Measurements from ENCODE around the gene EFR3B.

EFR3B gene

GRCh38 chr2:25062511-25062917 is 20.6 kb downstream of the EFR3B start:
- POLR2A ChIA-PET = no interaction called here
- TF ChIP-seq ZNF138 (tag by site-specific recombination; IDR thresholded peaks at IDR 0.05; ENCODE audit: borderline replicate concordance) = no peak
- no peak for TF ChIP-seq ZNF19 (tag by site-specific recombination; IDR thresholded peaks at IDR 0.05; ENCODE audit: low read depth)
- no peak for TF ChIP-seq ZNF747 (tag by site-specific recombination; IDR thresholded peaks at IDR 0.05)
- TF ChIP-seq OVOL3 (tag by site-specific recombination; IDR thresholded peaks at IDR 0.05) = no peak
- TF ChIP-seq ZNF202 (tag by site-specific recombination; IDR thresholded peaks at IDR 0.05; ENCODE audit: borderline replicate concordance) = no peak
- TF ChIP-seq ZNF529 (tag by site-specific recombination; IDR thresholded peaks at IDR 0.05; ENCODE audit: insufficient replicate concordance) = no peak
- TF ChIP-seq ZNF639 (tag by site-specific recombination; IDR thresholded peaks at IDR 0.05) = no peak
- no peak for TF ChIP-seq ZSCAN5A (tag by site-specific recombination; IDR thresholded peaks at IDR 0.05)
- TF ChIP-seq ZBTB1 (tag by site-specific recombination; IDR thresholded peaks at IDR 0.05) = no peak
- no peak for TF ChIP-seq ZNF280C (tag by site-specific recombination; IDR thresholded peaks at IDR 0.05)
- no peak for TF ChIP-seq SCRT1 (tag by site-specific recombination; IDR thresholded peaks at IDR 0.05; ENCODE audit: borderline replicate concordance)
- TF ChIP-seq ZNF596 (tag by site-specific recombination; IDR thresholded peaks at IDR 0.05) = no peak
- no peak for TF ChIP-seq ZNF2 (tag by site-specific recombination; IDR thresholded peaks at IDR 0.05)
- no peak for TF ChIP-seq GFI1B (tag by site-specific recombination; IDR thresholded peaks at IDR 0.05)
- TF ChIP-seq MEIS1 (CRISPR knock-in tag; IDR thresholded peaks at IDR 0.05; ENCODE audit: borderline replicate concordance) = no peak
- no peak for TF ChIP-seq ZBTB48 (tag by site-specific recombination; IDR thresholded peaks at IDR 0.05)

GRCh38 chr2:25063876-25064660 is 22.2 kb downstream of the EFR3B start:
- ChIA-PET CTCF (interaction anchor here (0.6 to 2.3 kb wide), 5 partner anchors 12 to 89 kb away, joined by 3 to 8 read pairs (median 4); partner anchors contain the start of gene EFR3B), POLR2A (interaction anchor here (1.0 to 1.4 kb wide), 2 partner anchors 9 to 15 kb away, joined by 4 read pairs; no protein-coding TSS in a partner anchor)
- Histone ChIP-seq H3K4me1 (ENCODE audit: control insufficient read depth, insufficient read depth, low read length) (no peaks in the 10 kb centered on the region), H3K9me3 (ENCODE audit: control insufficient read depth, insufficient read depth, low read depth, low read length) (no peaks in the 10 kb centered on the region), H3K27ac (ENCODE audit: extremely low read depth, low read depth, low read length) (no peak overlapping the region), H3K36me3 (ENCODE audit: control insufficient read depth in 2 of 2, insufficient read depth in 1 of 2, low read length in 2 of 2) (no peaks in the 10 kb centered on the region), H3K4me3 (ENCODE audit: low read depth, low read length) (no peak overlapping the region)
- TF ChIP-seq ZSCAN4 (tag by site-specific recombination; IDR thresholded peaks at IDR 0.05) = no peak
- no peak for TF ChIP-seq PRDM6 (tag by site-specific recombination; IDR thresholded peaks at IDR 0.05)
- no peak for TF ChIP-seq TRIM28 (IDR thresholded peaks at IDR 0.05; ENCODE audit: borderline replicate concordance, low read length)
- no peak for TF ChIP-seq WT1 (tag by site-specific recombination; IDR thresholded peaks at IDR 0.05)
- no peak for TF ChIP-seq ZBTB49 (tag by site-specific recombination; IDR thresholded peaks at IDR 0.05; ENCODE audit: low read depth)

More at GRCh38 chr2:25062511-25062917, 20.6 kb downstream of the EFR3B start:
- CTCF ChIA-PET = no interaction called here
- H3K9me3 ChIP-seq (ENCODE audit: control insufficient read depth, insufficient read depth, low read depth, low read length) = no peaks in the 10 kb centered on the region
- H3K27ac ChIP-seq (ENCODE audit: extremely low read depth, low read depth, low read length) = no peak overlapping the region
- no peak overlapping the region for H3K4me3 ChIP-seq (ENCODE audit: low read depth, low read length)
- H3K4me1 ChIP-seq (ENCODE audit: control insufficient read depth, insufficient read depth, low read length) = no peaks in the 10 kb centered on the region
- H3K36me3 ChIP-seq (ENCODE audit: control insufficient read depth in 2 of 2, insufficient read depth in 1 of 2, low read length in 2 of 2) = no peaks in the 10 kb centered on the region
